ENCODE results near the gene GRID2. TPM values are rescaled to one million over a fixed set of nuclear protein-coding genes. Genes with fewer than 3 reads are reported as not detected.

Gene GRID2
- total RNA-seq, 4 donors from 2014 or later, result not detected

GRCh38 chr4:92615049-92615448, 311.3 kb downstream of the GRID2 start:
- TF ChIP-seq, protein P1, sequence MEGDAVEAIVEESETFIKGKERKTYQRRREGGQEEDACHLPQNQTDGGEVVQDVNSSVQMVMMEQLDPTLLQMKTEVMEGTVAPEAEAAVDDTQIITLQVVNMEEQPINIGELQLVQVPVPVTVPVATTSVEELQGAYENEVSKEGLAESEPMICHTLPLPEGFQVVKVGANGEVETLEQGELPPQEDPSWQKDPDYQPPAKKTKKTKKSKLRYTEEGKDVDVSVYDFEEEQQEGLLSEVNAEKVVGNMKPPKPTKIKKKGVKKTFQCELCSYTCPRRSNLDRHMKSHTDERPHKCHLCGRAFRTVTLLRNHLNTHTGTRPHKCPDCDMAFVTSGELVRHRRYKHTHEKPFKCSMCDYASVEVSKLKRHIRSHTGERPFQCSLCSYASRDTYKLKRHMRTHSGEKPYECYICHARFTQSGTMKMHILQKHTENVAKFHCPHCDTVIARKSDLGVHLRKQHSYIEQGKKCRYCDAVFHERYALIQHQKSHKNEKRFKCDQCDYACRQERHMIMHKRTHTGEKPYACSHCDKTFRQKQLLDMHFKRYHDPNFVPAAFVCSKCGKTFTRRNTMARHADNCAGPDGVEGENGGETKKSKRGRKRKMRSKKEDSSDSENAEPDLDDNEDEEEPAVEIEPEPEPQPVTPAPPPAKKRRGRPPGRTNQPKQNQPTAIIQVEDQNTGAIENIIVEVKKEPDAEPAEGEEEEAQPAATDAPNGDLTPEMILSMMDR (IDR thresholded peaks at IDR 0.05; ENCODE audit: low read depth), result no peak

- TF ChIP-seq, protein P1 (IDR thresholded peaks at IDR 0.05; ENCODE audit: low read depth), result no peak
Measured at GRCh38 chr4:92618968-92619367, 315.2 kb downstream of the GRID2 start.

DNA sequence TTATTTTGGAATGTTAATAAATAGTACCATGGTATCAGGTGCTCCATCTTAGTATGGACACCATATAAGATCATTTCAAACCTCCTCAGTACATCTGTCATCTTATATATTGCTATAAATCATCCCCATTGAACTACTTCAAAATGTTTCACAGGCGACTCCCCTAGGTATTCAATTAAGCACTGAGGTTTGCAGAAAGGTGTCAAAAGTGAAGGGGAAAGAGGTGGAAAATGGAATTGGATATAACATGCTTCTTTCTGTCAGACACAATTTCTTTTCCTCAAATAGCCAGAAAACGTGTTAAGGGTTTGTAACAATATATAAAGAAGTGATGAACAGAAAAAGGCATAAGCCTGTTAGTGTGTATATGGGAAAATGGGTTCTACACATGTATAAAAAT, 325.5 kb downstream of the GRID2 start:
- TF ChIP-seq, protein P1 (IDR thresholded peaks at IDR 0.05; ENCODE audit: low read depth), result no peak

GRCh38 chr4:92634882-92635281, 331.1 kb downstream of the GRID2 start:
- TF ChIP-seq, protein P1 (IDR thresholded peaks at IDR 0.05; ENCODE audit: low read depth), result no peak

DNA sequence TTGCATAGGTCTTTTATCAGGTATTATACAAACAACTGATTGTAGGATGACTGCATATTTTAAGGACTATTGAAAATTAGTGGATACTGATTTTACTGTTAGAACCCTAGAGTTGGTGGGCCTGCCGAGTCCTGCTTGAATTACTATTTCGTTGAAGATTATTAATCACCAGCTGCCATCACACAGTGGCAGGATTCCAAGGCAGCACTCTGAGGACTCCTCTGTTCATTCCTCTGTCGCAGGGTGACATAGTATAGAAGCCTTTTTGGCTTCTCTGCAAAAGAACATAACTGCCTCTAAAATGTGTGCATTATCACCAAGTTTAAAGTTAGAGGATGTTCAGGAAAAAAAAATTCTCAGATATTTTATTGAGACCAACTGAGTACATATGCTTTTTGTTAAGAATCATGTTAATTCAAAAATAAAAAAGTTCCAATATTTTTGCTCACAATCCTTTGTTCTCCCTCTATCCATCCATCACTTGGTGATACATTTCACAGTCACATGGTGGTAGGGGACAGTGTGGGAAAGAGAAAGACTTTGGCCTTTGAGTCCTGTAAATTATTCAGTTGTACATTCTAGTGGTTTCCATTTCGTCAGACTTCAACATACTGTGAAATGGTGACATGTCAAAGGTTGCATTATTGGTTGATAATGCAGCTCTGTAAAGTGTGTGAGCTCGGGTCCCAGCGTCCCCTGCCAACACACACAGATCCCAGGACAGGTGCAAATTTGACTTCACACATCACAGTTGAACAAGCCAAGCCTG, 332.5 kb downstream of the GRID2 start:
- TF ChIP-seq, protein P1 (IDR thresholded peaks at IDR 0.05; ENCODE audit: low read depth), result no peak

GRCh38 chr4:92641409-92641808, 337.6 kb downstream of the GRID2 start:
- TF ChIP-seq, protein P1 (IDR thresholded peaks at IDR 0.05; ENCODE audit: low read depth), result no peak

- TF ChIP-seq, protein P1 (IDR thresholded peaks at IDR 0.05; ENCODE audit: low read depth), result no peak
Measured at GRCh38 chr4:92646826-92647225, 343.1 kb downstream of the GRID2 start.
